Endothelial cell of umbilical vein (primary cell): ENCODE data around the gene CTNND1. TPM values are rescaled to one million over a fixed set of nuclear protein-coding genes. Genes with fewer than 3 reads are reported as not detected.

ENCODE experiments used
- BruUV-seq: library from RNA; stranded (reverse); fragments of 400-500 nt; replicated peaks from 2 replicates; lab custom pipeline; 2021; lab: Mats Ljungman, UMichigan
- CTCF ChIA-PET: fragments of 300-600, 350-600 bp; sonication (Branson Sonifier 250); formaldehyde crosslinking; loops from one replicate; lab custom pipeline; 2021; ENCODE audit warnings: antibody characterized with exemption, inconsistent platforms; lab: Charles Lee
- POLR2A ChIA-PET: fragments of 300-600, 350-600 bp; sonication (Branson Sonifier 250); formaldehyde crosslinking; loops from one replicate; lab custom pipeline; 2021; ENCODE audit warnings: antibody characterized with exemption, inconsistent platforms; lab: Charles Lee
- DNase-seq: peaks from one replicate; pipeline ENCODE4 v3.0.0-alpha.2; 2011; ENCODE audit warnings: low read depth, low spot score
- FAIRE-seq: peaks from 2 replicates; lab custom pipeline; 2011; peaks lifted over from hg19 to GRCh38; lab: Jason Lieb, UNC
- H2AFZ ChIP-seq: 2 replicates; pipeline ENCODE4 v1.6.0; 2012; ENCODE audit warnings: low read depth, low read length, control low read depth, inconsistent platforms
- H3K27ac ChIP-seq: 2 replicates; pipeline ENCODE4 v1.5.1; 2011; ENCODE audit warnings: low read depth, mild to moderate bottlenecking, control low read depth, low read length, moderate library complexity; ENCODE audit not compliant: insufficient read depth
- H3K27me3 ChIP-seq, 2 experiments: 2 replicates each; pipeline versions ENCODE4 v1.6.0 to v1.6.1; 2011; ENCODE audit warnings: low read length in 2 of 2, mixed read lengths in 1 of 2; ENCODE audit not compliant: control insufficient read depth in 2 of 2, insufficient read depth in 2 of 2
- H3K36me3 ChIP-seq, 2 experiments: 2 replicates in 1 of 2; 3 replicates in 1 of 2; pipeline ENCODE4 v1.5.1; 2011; ENCODE audit warnings: low read length in 2 of 2, mild to moderate bottlenecking in 1 of 2, moderate library complexity in 1 of 2; ENCODE audit not compliant: control insufficient read depth in 2 of 2, insufficient read depth in 2 of 2; ENCODE audit errors: extremely low read depth in 1 of 2
- H3K4me1 ChIP-seq: 3 replicates; pipeline ENCODE4 v1.5.1; 2011; ENCODE audit warnings: mild to moderate bottlenecking, low read length; ENCODE audit not compliant: control insufficient read depth, insufficient read depth; ENCODE audit errors: extremely low read depth
- H3K4me2 ChIP-seq: 2 replicates; pipeline ENCODE4 v1.6.1; 2011; ENCODE audit warnings: low read length, control low read depth, mixed read lengths; ENCODE audit not compliant: insufficient read depth
- H3K4me3 ChIP-seq, 3 experiments: fragments of 200-600 bp in 1 of 3; sonication (generic), shearing (Covaris generic) in 1 of 3; replicated peaks in 1 of 3; 2 replicates each; pipeline ENCODE4 v1.5.1; 2011 to 2016; ENCODE audit warnings: control low read depth in 3 of 3, low read length in 3 of 3, mild to moderate bottlenecking in 2 of 3, inconsistent platforms in 1 of 3, low read depth in 1 of 3, moderate library complexity in 1 of 3; ENCODE audit not compliant: insufficient read depth in 1 of 3
- H3K79me2 ChIP-seq: 2 replicates; pipeline ENCODE4 v1.6.0; 2012; ENCODE audit warnings: low read length, inconsistent platforms; ENCODE audit not compliant: control insufficient read depth, insufficient read depth
- H3K9ac ChIP-seq: replicated peaks from 2 replicates; pipeline ENCODE3; 2011; ENCODE audit warnings: low read length, control low read depth; ENCODE audit not compliant: insufficient read depth; ENCODE audit errors: extremely low read depth
- H3K9me1 ChIP-seq: replicated peaks from 3 replicates; pipeline ENCODE4 v1.6.0; 2011; ENCODE audit warnings: mild to moderate bottlenecking, low read length; ENCODE audit not compliant: control insufficient read depth, insufficient read depth; ENCODE audit errors: extremely low read depth
- H3K9me3 ChIP-seq: replicated peaks from 2 replicates; pipeline ENCODE4 v1.5.1; 2012; ENCODE audit warnings: low read length, inconsistent platforms; ENCODE audit not compliant: control insufficient read depth, insufficient read depth
- H4K20me1 ChIP-seq: replicated peaks from 2 replicates; pipeline ENCODE3; 2011; ENCODE audit warnings: mild to moderate bottlenecking, low read length; ENCODE audit not compliant: control insufficient read depth, insufficient read depth; ENCODE audit errors: extremely low read depth
- CTCF ChIP-seq, 2 donors: IDR thresholded peaks; 1 replicate in 1 of 2; 2 replicates in 1 of 2; pipeline ENCODE4 v1.5.1; 2011; ENCODE audit warnings: low read length in 2 of 2, mild to moderate bottlenecking in 2 of 2, moderate library complexity in 2 of 2, control low read depth in 1 of 2, inconsistent platforms in 1 of 2, low read depth in 1 of 2; ENCODE audit not compliant: insufficient read depth in 1 of 2; ENCODE audit errors: extremely low read depth in 1 of 2
- FOS ChIP-seq: IDR thresholded peaks from 2 replicates; pipeline ENCODE4 v1.6.1; 2011; ENCODE audit warnings: mild to moderate bottlenecking, low read length, moderate library complexity, borderline replicate concordance; ENCODE audit not compliant: insufficient read depth
- JUN ChIP-seq: IDR thresholded peaks from 2 replicates; pipeline ENCODE4 v1.6.1; 2011; ENCODE audit warnings: borderline replicate concordance, low read depth; ENCODE audit not compliant: insufficient read length, insufficient read depth
- MYC ChIP-seq: IDR thresholded peaks from one replicate; pipeline ENCODE4 v1.6.1; 2011; ENCODE audit warnings: mild to moderate bottlenecking, low read depth, low read length
- POLR2A ChIP-seq: IDR thresholded peaks from 2 replicates; pipeline ENCODE4 v1.6.1; 2012; ENCODE audit warnings: low read depth, mild to moderate bottlenecking, control low read depth, low read length
- dilution Hi-C: fragments of 300-500 bp; cut with MboI; formaldehyde crosslinking; loops from one replicate; pipeline ENCODE4 v1.15.0; 2019; ENCODE audit warnings: low sequenced_read_pairs; ENCODE audit not compliant: extremely low pct_ligation_motif_present
- intact Hi-C: fragments of 100-400 bp; cut with micrococcal nuclease; formaldehyde crosslinking; loops from one replicate; pipeline ENCODE4 v1.10.0; 2022
- polyA plus RNA-seq, 4 experiments: library from polyadenylated mRNA; depleted of rRNA in 3 of 4; stranded (reverse) in 3 of 4; unstranded in 1 of 4; fragments of >200 nt; gene quantifications; 2 replicates each; pipeline versions ENCODE4 v1.2.1 to v1.2.3, GENCODE V29; 2011 to 2012; ENCODE audit warnings: missing spikeins in 1 of 4
- total RNA-seq: library from RNA; stranded (reverse); gene quantifications from 2 replicates; pipeline ENCODE4 v1.2.3, GENCODE V29; 2021

Gene CTNND1
- total and polyA plus RNA-seq, 2 donors (not counting 3 experiments of a cell fraction or from before 2014, with no cell fraction given): 152 to 268 TPM

GRCh38 chr11:57801183-57801485, 39.5 kb downstream of the CTNND1 start:
- Histone ChIP-seq H3K4me2 (peak overlapping the region; percentile 96), H3K9me3 (no peaks in the 10 kb centered on the region), H3K27ac (peak overlapping the region; percentile 85), H3K79me2 (peaks cover 71% of the 10 kb centered on the region), H2AFZ (no peak overlapping the region), H3K27me3 (no peaks in the 10 kb centered on the region), H3K4me3 (peak overlapping the region in 1 of 3 experiments; percentile 44), H4K20me1 (peaks cover 10% of the 10 kb centered on the region), H3K36me3 (peaks cover 37 to 41% of the 10 kb centered on the region in 2 experiments), H3K9ac (peak overlapping the region; percentile 55), H3K9me1 (no peaks in the 10 kb centered on the region), H3K4me1 (peaks cover 37% of the 10 kb centered on the region)
- CTCF ChIA-PET: interaction anchor here (0.9 to 6.6 kb wide), 34 partner anchors 9 to 713 kb away, joined by 3 to 375 read pairs (median 6); partner anchors contain the start of genes BTBD18, CTNND1, MED19 and SELENOH
- BruUV-seq: no TSS peak
- DNase-seq (peak; percentile 73), FAIRE-seq (peak; percentile 54)
- dilution Hi-C loops: loop anchor here (10.0 kb wide), 1 partner anchor 116 kb away; no protein-coding TSS in a partner anchor
- TF ChIP-seq FOS (peak; percentile 41), JUN (peak; percentile 26), MYC (no peak), CTCF (IDR thresholded peaks at IDR 0.05; ENCODE audit: extremely low read depth in 1 of 2, insufficient read depth in 1 of 2, low read depth in 1 of 2, low read length in 2 of 2) (no peak)
- POLR2A ChIA-PET: interaction anchor here (1.2 to 2.6 kb wide), 5 partner anchors 22 to 60 kb away, joined by 3 to 39 read pairs (median 11); partner anchors contain the start of genes BTBD18, CTNND1 and SELENOH
- intact Hi-C loops: loop anchor here (10.0 kb wide), 1 partner anchor 136 kb away; the partner anchor contains the start of gene ZDHHC5

- H3K9ac ChIP-seq: no peak overlapping the region
- no peak for DNase-seq
These were observed 40.8 kb downstream of the CTNND1 start for GRCh38 chr11:57802411-57802810.

More at GRCh38 chr11:57802411-57802810, 40.8 kb downstream of the CTNND1 start:
- intact Hi-C loops (loop anchor here (10.0 kb wide), 1 partner anchor 138 kb away; the partner anchor contains the start of gene ZDHHC5), dilution Hi-C loops (loop anchor here (10.0 kb wide), 1 partner anchor 118 kb away; no protein-coding TSS in a partner anchor)
- no peak overlapping the region for H3K4me3 ChIP-seq
- no peaks in the 10 kb centered on the region for H3K9me1 ChIP-seq
- ChIA-PET POLR2A (no interaction called here), CTCF (interaction anchor here (1.5 to 6.6 kb wide), 6 partner anchors 25 to 140 kb away, joined by 4 to 375 read pairs (median 84); partner anchors contain the start of genes BTBD18, CTNND1, MED19 and SELENOH)
- H3K36me3 ChIP-seq: peaks cover 40 to 45% of the 10 kb centered on the region in 2 experiments
- no peak overlapping the region for H3K4me2 ChIP-seq
- H3K27ac ChIP-seq: no peak overlapping the region
- FAIRE-seq: no peak
- no peaks in the 10 kb centered on the region for H3K27me3 ChIP-seq
- BruUV-seq: no TSS peak
- no peak for TF ChIP-seq POLR2A
- no peak for TF ChIP-seq MYC
- TF ChIP-seq CTCF (IDR thresholded peaks at IDR 0.05; ENCODE audit: extremely low read depth in 1 of 2, insufficient read depth in 1 of 2, low read depth in 1 of 2, low read length in 2 of 2): no peak
- no peaks in the 10 kb centered on the region for H3K9me3 ChIP-seq
- H2AFZ ChIP-seq: no peak overlapping the region
- H3K79me2 ChIP-seq: peaks cover 69% of the 10 kb centered on the region
- H3K4me1 ChIP-seq: peaks cover 37% of the 10 kb centered on the region
- H4K20me1 ChIP-seq: peaks cover 10% of the 10 kb centered on the region
